HT-29 (cell line): ENCODE results near the gene TMEM181. TPM values are rescaled to one million over a fixed set of nuclear protein-coding genes. Genes with fewer than 3 reads are reported as not detected.

Experiments
- small RNA-seq: library from RNA; depleted of rRNA; stranded (forward); fragments of <200 nt; gene quantifications from one replicate; pipeline ENCODE3, GENCODE V24; 2014
- total RNA-seq: library from RNA; depleted of rRNA; stranded (reverse); fragments of >200 nt; shearing (Covaris generic); gene quantifications from 2 replicates; pipeline ENCODE4 v1.2.3, GENCODE V29; 2014; rRNA removed

The TMEM181 gene
- total RNA-seq, 1 experiment from 2014 or later: 15.8 TPM

Small RNA genes within 50 kb of the gene (small RNA-seq; reads per million reads assigned to genes)
- gene MIR7161: not detected

Other genes with a start within 250 kb of the TMEM181 start
- gene TULP4, start 247.6 kb upstream of the TMEM181 start, total RNA-seq: 31.1 and 39.5 TPM in 2 replicates
- gene DYNLT1, start 84.7 kb downstream of the TMEM181 start, total RNA-seq: 37.5 and 54.7 TPM in 2 replicates
- gene SYTL3, start 90.0 kb downstream of the TMEM181 start, total RNA-seq: 0.41 and 0.94 TPM in 2 replicates